Non-pigmented ciliary epithelial cell (primary cell): ENCODE measurements around the gene VN1R5.
A peak's percentile ranks its signal among the peaks of the same experiment; 100 is the strongest.
"Not testable (repeated sequence)": the region's sequence is repeated elsewhere in the genome, so short reads cannot be mapped to it uniquely, and the experiment has no call there.

Source experiments
- DNase-seq: peaks from one replicate; pipeline ENCODE4 v3.0.0-alpha.2; 2010; ENCODE audit warnings: low read depth

Gene VN1R5

DNA sequence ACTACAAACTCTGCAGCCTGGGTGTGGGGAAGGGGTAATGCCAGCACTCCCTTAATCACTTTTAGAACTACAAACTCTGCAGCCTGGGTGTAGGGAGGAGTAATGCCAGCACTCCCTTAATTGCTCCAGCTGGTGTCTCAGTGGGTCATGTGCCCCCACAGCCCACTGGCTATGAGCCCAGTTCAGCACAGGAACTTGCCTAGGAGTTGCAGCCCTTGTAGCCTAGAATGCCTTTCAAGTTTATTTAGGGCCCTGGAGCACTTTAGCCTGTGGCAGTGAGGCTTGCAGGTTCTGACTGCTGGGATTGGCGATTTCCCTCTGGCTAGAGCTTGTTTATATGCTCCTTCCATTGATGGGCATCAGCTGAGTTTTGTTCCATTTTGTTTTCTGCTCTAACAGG lies 17.1 kb downstream of the VN1R5 start:
- DNase-seq, result no peak

DNA sequence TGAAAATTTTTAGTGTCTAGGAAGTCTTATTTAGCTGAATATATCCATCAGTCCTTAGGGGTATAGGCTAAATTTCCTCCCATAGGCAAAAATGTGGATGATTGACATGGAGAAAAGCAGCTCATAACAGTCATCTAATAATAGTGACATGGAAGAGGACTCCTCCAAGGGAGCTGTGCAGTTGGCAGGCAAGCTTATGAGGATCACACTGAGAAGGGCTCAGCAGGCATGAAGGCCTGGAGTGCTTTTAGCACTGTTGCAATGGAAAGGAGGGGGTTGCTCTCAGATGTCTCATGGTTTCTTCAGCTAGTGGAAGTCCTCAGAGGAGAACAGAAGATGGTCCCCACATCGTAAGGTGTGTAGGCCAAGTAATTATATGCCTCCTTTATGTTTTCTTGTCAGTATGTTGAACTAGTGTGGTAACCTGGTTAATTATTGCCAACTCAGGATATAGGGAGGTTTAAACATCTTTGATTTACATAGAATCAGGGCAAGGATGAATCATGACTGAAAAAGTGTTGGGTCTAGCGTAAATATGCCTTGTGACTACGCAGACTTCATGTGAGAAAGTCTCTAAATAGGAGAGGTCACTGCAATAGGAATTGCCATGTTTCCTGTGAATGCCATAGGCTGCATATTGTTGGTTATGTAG lies 18.9 kb downstream of the VN1R5 start:
- DNase-seq, result no peak

DNA sequence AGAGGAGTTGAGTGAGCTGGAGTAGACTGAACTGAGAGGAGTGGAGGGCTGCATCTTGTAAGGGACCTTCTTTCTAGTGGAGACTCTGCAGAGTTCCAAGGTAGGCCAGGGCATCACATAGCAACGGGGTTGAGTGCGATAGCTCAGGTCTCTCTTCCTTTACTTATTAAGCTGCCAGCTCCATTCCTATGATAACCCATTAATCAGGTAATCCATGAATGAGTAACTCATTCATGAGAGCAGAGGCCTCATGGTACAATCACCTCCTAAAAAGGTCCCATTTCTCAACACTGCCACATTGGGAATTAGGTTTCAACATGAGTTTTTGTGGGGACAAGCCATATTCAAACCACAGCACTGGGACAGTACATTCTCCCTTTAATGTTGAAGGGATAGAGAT lies 21.3 kb downstream of the VN1R5 start:
- DNase-seq, result no peak

DNA sequence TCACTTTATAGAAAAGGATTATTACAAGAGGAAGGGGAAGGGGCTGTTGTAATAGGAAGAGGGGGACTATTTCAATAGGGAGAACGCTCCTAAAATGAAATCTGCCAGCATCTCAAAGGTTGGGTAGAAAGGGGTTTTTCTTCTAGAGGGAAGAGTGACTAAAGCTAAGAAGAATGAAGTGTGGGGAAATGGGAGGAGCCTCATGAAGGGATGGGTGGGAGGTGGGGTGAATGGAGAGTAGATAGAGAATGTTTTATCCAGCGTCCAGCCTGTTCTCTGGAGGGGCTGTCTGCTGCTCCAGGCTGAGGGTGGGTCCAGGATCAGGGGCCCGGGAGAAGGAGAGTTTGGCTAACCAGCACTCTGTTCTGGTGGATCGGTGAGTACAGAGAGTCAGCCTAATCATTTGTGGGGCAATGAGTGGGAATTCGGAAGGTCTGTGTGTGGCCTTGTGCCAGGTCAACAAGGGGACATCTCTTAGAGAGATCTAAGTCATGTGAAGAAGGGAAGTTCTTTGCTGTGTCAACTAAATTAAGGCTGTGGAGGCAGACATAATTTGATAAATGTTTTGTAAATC lies 25.2 kb downstream of the VN1R5 start:
- no peak for DNase-seq

DNA sequence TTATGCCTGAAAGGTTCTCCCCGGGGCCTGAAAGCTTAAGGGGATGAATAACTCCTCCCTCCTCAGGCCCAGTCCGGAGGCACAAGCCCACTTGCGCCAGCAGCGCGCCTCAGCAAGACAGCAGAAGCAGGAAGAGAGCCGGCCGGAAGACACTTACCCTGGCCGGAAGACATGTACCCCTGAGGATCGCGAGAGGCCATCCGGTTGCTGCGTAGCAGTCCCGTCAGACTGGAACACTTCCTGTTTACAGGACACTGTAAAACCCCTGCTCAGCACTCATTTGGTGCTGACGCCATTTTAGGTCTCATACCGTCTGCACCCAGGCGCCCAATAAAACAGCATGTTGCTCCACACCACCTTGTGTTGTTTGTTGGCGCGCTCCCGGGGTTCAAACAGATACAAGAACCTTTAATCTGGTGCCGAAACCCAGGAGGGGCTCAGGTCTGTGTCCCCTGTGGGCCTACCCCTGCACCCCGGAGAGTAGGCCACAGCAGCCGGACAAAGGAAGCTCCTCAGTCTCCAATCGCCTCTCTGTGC lies 30.3 kb downstream of the VN1R5 start:
- DNase-seq, result no peak

DNA sequence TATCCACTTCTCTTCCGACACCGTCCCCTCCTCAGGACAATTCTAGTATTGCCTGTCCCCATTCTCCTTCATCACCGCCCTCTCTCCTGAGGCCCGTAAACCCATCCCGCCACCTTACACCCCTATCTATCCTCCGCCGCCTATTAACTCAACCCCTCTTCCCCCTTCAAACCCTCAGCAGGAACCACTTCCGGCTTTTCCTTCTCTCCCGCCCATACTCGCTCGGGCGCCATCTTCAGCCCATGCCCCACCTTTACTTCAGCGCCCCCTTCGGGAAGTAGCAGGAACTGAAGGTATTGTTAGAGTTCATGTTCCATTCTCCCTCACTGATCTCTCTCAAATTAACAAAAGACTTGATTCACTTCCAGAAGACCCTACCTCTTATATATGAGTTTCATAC lies 31.6 kb downstream of the VN1R5 start:
- DNase-seq, result no peak

DNA sequence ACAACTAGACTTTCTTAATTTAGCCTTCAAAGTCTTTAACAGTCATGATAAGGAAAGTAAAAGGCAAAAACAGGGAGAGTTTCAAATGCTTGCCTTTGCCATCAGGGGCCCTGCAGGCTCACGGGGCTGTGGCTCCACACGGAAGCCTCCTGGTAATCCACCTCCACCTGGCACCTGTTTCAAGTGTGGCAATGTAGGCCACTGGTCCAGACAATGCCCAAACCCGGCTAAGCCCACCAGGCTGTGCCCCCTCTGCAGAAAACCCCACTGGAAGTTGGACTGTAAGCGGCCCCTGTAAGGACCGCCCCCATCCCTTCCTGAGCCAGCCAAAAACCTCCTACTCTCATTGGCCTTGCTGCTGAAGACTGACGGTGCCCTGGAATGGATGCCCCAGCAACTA lies 32.5 kb downstream of the VN1R5 start:
- DNase-seq, result no peak

DNA sequence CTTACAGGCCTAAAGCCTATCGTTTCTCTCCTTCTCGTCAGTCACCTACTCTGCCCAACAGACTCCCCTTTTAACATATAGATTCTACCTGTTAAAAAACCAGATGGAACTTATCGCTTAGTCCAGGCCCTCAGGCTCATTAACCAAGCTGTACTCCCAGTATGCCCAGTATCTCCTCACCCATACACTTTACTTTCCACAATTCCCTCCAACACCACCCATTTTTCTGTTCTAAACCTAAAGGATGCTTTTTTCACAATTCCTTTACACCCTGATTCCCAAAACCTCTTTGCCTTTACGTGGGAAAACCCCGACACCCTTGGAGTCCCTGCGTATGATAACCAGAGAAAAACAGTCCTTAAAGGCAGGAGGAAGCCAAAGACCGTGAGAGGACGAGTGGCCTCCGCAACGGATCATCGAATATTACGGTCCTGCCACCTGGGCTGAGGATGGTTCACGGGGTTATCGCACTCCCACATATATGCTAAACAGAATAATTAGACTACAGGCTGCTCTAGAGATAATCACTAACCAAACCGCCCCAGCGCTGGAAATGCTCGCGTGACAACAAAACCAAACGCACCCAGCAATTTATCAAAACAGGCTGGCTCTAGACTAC lies 33.5 kb downstream of the VN1R5 start:
- not testable (repeated sequence) for DNase-seq

DNA sequence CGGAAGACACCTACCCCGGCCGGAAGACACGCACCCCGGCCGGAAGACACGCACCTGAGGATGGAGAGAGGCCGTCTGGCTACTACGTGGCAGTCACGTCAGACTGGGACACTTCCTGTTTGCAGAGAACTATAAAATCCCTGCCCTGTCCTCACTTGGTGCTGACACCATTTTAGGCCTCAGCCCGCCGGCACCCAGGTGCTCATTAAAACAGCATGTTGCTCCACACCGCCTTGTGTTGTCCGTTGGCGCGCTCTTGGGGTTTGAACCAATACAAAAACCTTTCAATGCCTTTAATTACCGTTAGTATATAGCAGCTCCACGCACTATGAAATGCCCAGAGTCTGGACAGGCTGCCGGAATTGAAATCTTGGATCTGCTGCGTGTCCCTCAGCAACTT lies 34.7 kb downstream of the VN1R5 start:
- DNase-seq, result no peak

DNA sequence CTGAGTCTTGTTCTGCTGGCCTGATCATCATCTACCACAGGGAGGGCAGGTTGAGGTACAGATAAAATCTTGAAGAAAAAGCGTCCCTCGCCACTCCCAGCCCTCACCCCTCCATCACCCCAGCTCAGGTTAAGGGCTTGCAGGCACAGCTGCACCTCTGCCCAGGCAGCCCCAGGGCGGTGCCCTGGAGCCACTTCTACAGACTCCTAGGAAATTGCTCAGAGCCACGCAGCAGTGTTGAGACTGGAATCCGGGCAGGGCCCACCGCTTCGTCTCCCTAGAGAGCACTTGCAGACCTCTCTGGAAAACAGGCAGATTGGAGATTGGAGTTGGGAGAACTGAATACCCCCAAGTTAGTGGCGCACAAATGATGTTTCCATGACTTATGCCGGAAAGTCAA lies 35.3 kb downstream of the VN1R5 start:
- no peak for DNase-seq

DNA sequence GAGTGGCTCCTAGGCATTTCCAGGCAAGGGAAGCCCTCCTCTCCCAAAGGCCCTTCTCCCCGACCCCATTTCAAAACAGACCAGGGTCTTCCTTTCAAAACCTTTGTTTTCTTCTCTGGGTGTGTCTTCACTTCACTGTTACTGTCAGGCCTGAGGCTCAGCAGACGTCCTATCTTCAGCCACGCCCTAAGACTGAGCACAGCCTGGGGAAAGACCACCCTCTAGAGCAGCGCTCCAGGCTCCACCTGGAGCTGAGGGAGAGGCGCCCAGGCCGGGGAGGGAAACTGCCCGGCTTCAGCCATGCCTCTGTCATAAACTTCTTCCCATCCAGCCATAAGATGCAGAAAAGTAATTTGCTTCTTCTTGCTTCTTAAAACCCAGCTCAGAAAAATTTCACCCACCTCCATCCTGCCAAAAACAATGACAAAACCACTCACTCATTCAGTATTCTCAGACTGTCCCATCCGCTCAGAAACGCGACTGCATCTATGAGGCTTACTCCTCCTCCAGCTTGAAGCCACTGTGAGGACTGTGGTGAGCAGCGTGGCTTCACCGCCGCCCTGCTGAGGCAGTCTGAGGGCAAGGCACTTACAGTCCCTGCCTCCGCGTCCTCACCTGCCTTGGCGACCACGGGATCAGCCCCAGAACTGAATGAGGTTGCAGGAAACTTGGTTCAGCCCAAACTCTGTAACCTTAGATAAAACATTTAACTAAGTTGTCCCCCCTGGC lies 36.1 kb downstream of the VN1R5 start:
- DNase-seq, result no peak

DNA sequence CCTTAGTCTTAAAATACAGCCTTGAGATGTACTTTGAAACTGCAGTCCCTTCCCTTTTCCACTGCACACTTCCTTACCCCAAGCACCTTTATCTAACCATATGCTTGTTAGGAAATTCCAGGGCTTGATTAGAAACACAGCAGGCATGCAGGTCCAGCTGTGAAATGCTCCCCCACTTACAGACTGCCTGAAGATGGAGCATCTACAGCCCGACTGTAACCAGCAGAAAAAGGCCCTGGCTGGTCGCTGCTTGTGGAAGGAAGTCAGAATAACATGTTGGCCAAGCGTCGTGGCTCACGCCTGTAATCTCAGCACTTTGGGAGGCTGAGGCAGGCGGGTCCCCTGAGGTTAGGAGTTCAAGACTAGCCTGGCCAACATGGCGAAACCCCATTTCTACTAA lies 37.2 kb downstream of the VN1R5 start:
- DNase-seq, result peak; percentile 60

DNA sequence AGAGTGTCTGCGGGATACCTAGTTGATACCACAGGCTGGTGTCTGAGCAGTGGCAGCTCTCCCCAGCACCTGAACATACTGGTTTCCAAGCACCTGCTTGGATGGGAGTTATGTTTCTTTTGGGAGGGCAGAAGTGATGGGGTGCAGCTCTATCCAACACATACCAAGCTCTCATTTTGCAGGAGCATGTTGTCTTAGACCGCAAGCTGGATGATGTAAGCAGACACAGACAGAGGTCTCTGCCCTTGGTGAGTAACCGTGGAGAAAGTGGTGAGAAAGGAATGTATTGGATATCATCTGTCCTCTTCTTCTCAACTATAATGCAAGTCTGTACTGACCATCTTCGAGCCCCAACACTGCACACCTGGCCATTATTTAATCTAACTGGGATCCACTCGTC lies 38.4 kb downstream of the VN1R5 start:
- peak; percentile 89 for DNase-seq

DNA sequence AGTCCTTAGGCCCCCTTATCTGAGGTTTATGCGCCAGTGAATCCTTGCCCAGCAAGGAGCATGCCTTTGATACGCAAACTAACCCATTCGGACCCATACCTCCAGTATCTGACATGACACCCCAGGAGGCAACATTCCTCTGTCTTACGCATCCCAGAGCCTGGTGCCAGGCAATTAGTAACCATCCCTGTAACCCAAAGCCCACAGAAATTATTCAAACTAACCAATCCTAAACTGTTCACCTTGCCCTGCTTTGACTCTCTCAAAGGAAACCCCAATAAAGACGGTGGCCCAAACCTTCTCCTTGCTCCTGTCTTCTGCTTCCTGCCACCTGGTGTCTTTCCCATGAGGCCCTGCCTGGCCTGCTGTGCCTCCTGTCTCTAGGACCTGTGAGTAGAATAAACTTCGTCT lies 39.4 kb downstream of the VN1R5 start:
- peak; percentile 50 for DNase-seq

DNA sequence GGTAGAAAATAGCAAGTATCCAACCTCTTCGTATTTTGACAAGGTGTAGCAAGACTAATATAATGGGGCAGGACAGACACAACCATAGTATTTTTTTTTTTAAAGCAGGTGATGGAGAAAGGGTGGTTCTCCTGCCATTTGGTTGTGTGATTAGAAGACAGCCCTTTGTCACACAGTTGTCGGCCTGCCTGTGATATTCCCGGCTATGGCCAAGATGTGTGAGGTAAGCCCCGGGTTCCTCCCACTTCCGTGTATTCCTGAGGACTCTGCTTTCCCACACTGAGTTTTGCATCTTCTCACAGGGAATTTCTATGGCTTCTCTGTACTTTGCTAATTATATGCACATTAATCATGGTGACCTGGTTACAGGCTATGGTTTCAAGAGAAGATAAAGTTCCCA lies 39.9 kb downstream of the VN1R5 start:
- no peak for DNase-seq

DNA sequence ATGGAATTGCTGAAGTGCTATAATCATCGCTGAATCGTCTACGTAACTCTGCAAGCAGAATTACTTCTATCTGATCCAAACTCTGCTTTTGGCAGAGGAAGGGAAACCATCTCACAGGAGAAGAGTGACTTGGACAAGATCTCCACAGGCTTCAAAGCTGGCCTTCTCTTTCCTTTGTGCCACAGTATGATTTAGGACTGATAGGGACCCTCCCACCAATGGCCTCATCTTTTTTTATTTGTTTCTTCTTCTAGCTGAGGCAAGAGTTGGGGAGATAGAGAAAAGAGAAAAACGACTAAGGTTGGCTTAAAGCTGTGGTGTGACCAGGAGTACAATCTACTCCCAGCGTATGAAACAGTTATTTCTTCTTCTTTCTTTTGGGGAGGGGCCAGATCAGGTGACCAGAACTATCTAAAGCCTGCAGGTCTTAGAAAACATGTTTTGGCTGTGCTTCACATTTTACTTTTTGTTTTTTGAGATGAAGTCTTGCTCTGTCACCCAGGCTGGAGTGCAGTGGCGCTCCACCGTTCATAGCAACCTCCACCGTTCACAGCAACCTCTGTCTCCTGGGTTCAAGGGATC lies 40.8 kb downstream of the VN1R5 start:
- DNase-seq, result no peak

DNA sequence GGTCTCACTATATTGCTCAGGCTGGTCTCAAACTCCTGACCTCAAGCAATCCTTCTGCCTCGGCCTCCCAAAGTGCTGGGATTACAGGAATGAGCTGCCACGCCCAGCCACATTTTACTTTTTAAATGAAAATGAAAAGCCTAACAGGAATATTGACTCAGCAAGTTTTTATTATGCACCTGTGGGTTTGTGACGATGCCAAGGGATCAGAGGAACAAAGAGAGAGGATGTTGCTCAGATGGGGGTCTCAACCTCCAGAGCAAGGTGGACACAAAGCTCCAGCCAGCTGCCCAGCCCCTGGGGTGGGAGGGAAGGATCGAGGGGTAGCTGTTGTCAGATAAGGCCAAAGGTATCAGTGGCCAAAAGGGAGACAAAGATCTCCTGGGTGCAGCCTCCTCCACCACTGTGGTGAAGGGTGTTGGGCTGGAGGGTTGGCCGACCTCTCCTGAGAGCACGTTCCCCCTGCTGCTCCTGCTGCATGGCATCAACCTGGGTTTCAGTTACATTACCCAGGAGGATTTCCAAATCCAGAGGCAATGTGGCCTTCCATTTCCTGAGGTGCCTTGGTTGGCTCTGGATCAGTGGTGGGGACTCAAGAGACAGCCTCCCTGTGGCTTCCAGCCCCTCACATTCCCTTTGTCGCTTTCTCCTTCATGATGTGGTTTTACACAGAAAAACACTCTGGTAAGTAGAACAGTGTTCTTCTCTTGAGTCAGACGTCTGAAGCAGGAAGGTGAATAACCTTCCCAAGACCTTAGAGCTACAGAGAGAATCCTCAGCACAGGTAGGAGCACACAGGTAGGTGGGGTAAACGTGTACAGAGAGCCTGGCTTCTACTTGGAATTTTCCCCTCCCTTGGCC lies 41.6 kb downstream of the VN1R5 start:
- no peak for DNase-seq

DNA sequence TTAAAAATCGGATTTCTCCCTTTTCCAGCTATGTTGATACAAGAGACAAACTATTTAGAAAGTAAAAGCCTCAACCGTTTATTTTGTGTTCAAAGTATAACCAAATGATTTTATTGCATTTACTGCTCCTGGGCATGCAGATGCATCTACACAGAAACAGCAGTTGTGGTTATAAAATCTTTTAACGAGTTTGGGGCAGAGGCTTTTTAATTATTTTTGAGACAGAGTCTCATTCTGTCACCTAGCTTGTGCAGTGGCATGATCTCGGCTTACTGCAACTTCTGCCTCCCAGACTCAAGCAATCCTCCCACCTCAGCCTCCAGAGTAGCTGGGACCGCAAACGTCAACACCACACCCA lies 42.2 kb downstream of the VN1R5 start:
- no peak for DNase-seq

DNA sequence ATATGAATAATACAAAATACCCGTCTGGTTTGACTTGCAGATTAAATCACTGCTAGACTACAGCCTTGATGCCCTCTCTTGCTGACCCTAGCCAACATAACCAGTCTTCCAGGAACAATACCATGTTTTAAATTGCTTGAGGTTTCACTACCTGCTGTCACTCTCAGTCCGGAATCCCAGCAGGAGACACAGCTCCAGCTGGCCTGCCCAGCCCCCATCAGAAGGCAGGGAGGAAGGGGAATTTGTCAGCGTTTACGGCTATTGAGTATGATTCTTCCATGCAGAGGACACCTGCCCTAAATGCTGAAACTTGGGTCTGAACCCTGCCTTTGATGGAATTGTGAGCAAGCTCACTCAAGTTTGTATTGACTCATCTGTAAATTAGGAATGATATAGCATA lies 42.8 kb downstream of the VN1R5 start:
- no peak for DNase-seq

DNA sequence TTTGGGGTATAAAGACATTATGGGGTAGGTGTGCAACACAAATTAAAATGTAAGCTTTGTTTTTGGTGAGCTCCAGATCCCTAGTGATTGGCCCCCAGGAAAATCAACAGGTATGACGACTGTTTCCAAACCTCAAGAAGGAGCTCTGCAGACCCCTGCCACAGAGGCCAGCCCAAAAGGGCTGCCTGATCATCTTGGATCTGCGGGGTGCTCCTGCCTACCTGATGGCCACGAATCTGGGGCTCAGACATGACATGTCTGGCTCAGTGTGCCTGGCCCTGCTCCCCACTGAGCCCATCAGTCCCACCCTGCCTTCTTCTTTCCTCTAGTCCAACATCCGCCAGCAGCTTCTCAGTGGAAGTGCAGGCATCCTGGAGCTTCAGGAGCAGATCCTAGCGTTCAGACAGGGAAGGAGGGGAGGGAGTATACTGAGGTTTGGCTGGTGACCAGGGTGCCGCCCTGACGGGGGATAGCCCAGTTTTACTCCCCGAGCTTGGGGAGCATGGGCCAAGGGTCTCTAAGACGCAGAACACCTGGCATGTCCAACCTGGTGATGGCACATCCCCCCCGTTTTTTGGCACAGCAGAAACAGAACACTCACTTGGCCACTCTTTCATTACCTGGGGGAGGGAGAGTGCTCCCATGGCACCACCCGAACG lies 44.0 kb downstream of the VN1R5 start:
- no peak for DNase-seq

DNA sequence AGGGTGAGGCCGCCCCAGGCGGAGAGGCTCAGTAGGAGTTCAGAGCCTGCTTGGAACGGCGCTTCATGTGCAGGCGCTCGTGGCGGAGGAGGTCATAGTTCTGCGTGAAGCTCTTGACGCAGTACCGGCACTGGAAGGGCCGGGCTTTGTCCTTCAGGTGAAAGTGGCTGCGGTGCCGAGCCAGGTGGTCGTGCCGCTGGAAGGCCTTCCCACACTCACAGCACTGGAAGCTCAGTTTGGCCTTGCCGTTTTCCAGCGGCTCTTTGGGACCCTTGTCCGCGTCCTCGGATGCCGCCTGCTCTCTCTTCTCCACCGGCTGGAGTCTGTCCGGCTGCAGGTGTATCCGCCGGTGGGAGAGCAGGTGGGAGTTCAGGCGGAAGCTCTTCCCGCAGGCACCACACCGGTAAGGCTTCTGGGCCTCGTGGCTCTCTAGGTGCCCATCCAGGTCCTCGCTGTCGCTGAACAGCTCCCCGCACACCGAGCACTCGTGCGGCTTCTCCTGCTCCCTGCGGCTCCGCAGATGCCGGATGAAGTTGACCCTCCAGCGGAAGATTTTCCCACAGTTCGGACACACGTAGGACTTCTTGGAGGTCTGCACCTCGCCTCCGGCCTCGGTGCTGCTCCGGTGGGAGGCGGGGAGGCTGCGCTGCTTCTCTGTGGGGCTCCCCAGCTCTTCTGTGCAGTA lies 44.8 kb downstream of the VN1R5 start:
- DNase-seq, result no peak
